B cell (primary cell): Measurements from ENCODE around the gene LHX2. TPM values are rescaled to one million over a fixed set of nuclear protein-coding genes. Genes with fewer than 3 reads are reported as not detected.

ENCODE experiments used
- ATAC-seq: fragments of 200-7000 bp; cut with Tn5 transposase; one replicate; pipeline ENCODE4 v1.10.0; 2021; ENCODE audit warnings: low read depth, mild to moderate bottlenecking, moderate number of reproducible peaks, moderate library complexity
- CTCF ChIA-PET: fragments of 350-600 bp; sonication (Branson Sonifier 250); formaldehyde crosslinking; loops from one replicate; lab custom pipeline; 2021; ENCODE audit warnings: antibody characterized with exemption, inconsistent platforms; lab: Charles Lee
- POLR2A ChIA-PET: fragments of 350-600 bp; sonication (Branson Sonifier 250); formaldehyde crosslinking; loops from one replicate; lab custom pipeline; 2021; ENCODE audit warnings: antibody characterized with exemption; lab: Charles Lee
- DNase-seq: peaks from one replicate; pipeline ENCODE4 v3.0.0; 2013
- H2AFZ ChIP-seq: 2 replicates; pipeline ENCODE4 v1.6.1; 2012; ENCODE audit warnings: mild to moderate bottlenecking, low read depth, low read length; ENCODE audit not compliant: insufficient read depth, poor library complexity, severe bottlenecking
- H3K27ac ChIP-seq, 2 donors: 1 replicate in 1 of 2; 2 replicates in 1 of 2; pipeline ENCODE4 v1.5.1; 2012 to 2013; ENCODE audit warnings: low read length in 2 of 2, mild to moderate bottlenecking in 2 of 2, moderate library complexity in 1 of 2
- H3K27me3 ChIP-seq, 4 experiments: fragments of 200-600 bp in 1 of 4; sonication (generic) in 1 of 4; replicated peaks in 1 of 4; 1 replicate in 2 of 4; 2 replicates in 2 of 4; pipeline versions ENCODE4 v1.6.1 to v1.7.0; 2013 to 2016; ENCODE audit warnings: low read length in 3 of 4, mild to moderate bottlenecking in 2 of 4, mixed read lengths in 1 of 4, moderate library complexity in 1 of 4; ENCODE audit not compliant: insufficient read depth in 4 of 4, control insufficient read depth in 3 of 4; ENCODE audit errors: control extremely low read depth in 1 of 4
- H3K36me3 ChIP-seq, 2 experiments: replicated peaks in 1 of 2; 1 replicate in 1 of 2; 2 replicates in 1 of 2; pipeline versions ENCODE4 v1.6.1 to v1.7.1; 2013; ENCODE audit warnings: low read length in 1 of 2; ENCODE audit not compliant: insufficient read depth in 2 of 2, control insufficient read depth in 1 of 2; ENCODE audit errors: control extremely low read depth in 1 of 2, extremely low read depth in 1 of 2
- H3K4me1 ChIP-seq, 2 donors: fragments of 200-600 bp in 1 of 2; sonication (generic) in 1 of 2; 1 replicate in 1 of 2; 2 replicates in 1 of 2; pipeline versions ENCODE4 v1.5.1 to v1.6.1; 2013 to 2017; ENCODE audit warnings: low read length in 2 of 2; ENCODE audit not compliant: control insufficient read depth in 2 of 2, insufficient read depth in 2 of 2
- H3K4me2 ChIP-seq: replicated peaks from 2 replicates; pipeline ENCODE3; 2012; ENCODE audit warnings: mild to moderate bottlenecking, low read depth, low read length; ENCODE audit not compliant: poor library complexity, severe bottlenecking
- H3K4me3 ChIP-seq, 5 experiments: fragments of 200-600 bp in 1 of 5; sonication (generic) in 1 of 5; 1 replicate in 3 of 5; 2 replicates in 2 of 5; pipeline versions ENCODE4 v1.5.1 to v1.7.0; 2011 to 2016; ENCODE audit warnings: low read length in 4 of 5, mild to moderate bottlenecking in 4 of 5, low read depth in 2 of 5, control low read depth in 1 of 5, moderate library complexity in 1 of 5; ENCODE audit not compliant: insufficient read depth in 1 of 5; ENCODE audit errors: control extremely low read depth in 1 of 5, extremely low read depth in 1 of 5
- H3K79me2 ChIP-seq: fragments of 200-600 bp; sonication (generic); one replicate; pipeline ENCODE4 v1.6.0; 2016; ENCODE audit warnings: low read length; ENCODE audit not compliant: control insufficient read depth, insufficient read depth
- H3K9ac ChIP-seq: fragments of 200-600 bp; sonication (generic); 2 replicates; pipeline ENCODE4 v1.6.1; 2017; ENCODE audit warnings: mild to moderate bottlenecking, low read length, moderate library complexity
- H3K9me3 ChIP-seq, 3 donors: one replicate each; pipeline versions ENCODE4 v1.6.1 to v1.7.1; 2013; ENCODE audit warnings: low read length in 2 of 3; ENCODE audit not compliant: control insufficient read depth in 2 of 3, insufficient read depth in 1 of 3; ENCODE audit errors: control extremely low read depth in 1 of 3
- H4K20me1 ChIP-seq: 2 replicates; pipeline ENCODE4 v1.6.0; 2012; ENCODE audit warnings: mild to moderate bottlenecking, low read length; ENCODE audit not compliant: insufficient read depth, control insufficient read depth, poor library complexity, severe bottlenecking
- H3K27ac Mint-ChIP-seq: one replicate; pipeline ENCODE4 v1.8.0; 2021; ENCODE audit warnings: mixed read lengths
- H3K27me3 Mint-ChIP-seq: one replicate; pipeline ENCODE4 v1.8.0; 2021; ENCODE audit warnings: mixed read lengths
- H3K4me1 Mint-ChIP-seq: one replicate; pipeline ENCODE4 v1.8.0; 2021; ENCODE audit warnings: mixed read lengths
- H3K4me3 Mint-ChIP-seq: one replicate; pipeline ENCODE4 v1.8.0; 2021; ENCODE audit warnings: mixed read lengths
- H3K9me3 Mint-ChIP-seq: one replicate; pipeline ENCODE4 v1.8.0; 2022; ENCODE audit warnings: mixed read lengths; ENCODE audit not compliant: insufficient read depth
- EZH2 ChIP-seq: IDR thresholded peaks from 2 replicates; pipeline ENCODE4 v1.6.1; 2012; ENCODE audit warnings: borderline replicate concordance, low read depth, mild to moderate bottlenecking, moderate library complexity, low read length; ENCODE audit not compliant: insufficient read depth, poor library complexity, severe bottlenecking
- WGBS: methylation state at CpG from one replicate; pipeline ENCODE4 v1.1.5; 2013; ENCODE audit warnings: missing lambda C conversion rate; ENCODE audit not compliant: insufficient coverage; 5-methylcytosine and 5-hydroxymethylcytosine counted together
- intact Hi-C: fragments of 100-400 bp; cut with micrococcal nuclease; formaldehyde crosslinking; loops from one replicate; pipeline ENCODE4 v1.10.0; 2022
- polyA minus RNA-seq: library from RNA; depleted of rRNA, polyadenylated mRNA; stranded (reverse); fragments of >200 nt; gene quantifications from 2 replicates; pipeline ENCODE4 v1.2.3, GENCODE V29; 2012
- polyA plus RNA-seq: library from polyadenylated mRNA; depleted of rRNA; stranded (reverse); fragments of >200 nt; gene quantifications from 2 replicates; pipeline ENCODE4 v1.2.3, GENCODE V29; 2012
- total RNA-seq, 2 donors: library from RNA; stranded (reverse); fragments of 120-200 nt in 1 of 2; gene quantifications; 1 replicate in 1 of 2; 2 replicates in 1 of 2; pipeline versions ENCODE4 v1.2.3 to v1.2.4, GENCODE V29; 2013 to 2022
- TF ChIP-seq, protein P1 (sequence below): fragments of 200-600 bp; IDR thresholded peaks from one replicate; pipeline ENCODE4 v1.8.0; 2022; ENCODE audit warnings: antibody characterized with exemption, mild to moderate bottlenecking

Gene LHX2
- total RNA-seq (0.49 TPM in 1 of 2 replicates, not detected in the other), polyA plus RNA-seq (0.66 TPM in 1 of 2 replicates, not detected in the other), polyA minus RNA-seq (not detected in 2 replicates)
- not detected for total RNA-seq (2013)

GRCh38 chr9:124011460-124012301, at the start of gene LHX2:
TSS of gene LHX2 (plus strand) at chr9:124011768. CDS start at chr9:124012349, 581 bp downstream.
- H3K4me1 ChIP-seq = peaks cover 79 to 93% of the 10 kb centered on the region in 2 donors
- H3K4me3 ChIP-seq = peak within 1 kb of the TSS in 4 of 5 experiments; percentile 25 to 47 (median 40)
- Mint-ChIP-seq H3K4me3 (peak within 1 kb of the TSS; percentile 76), H3K27ac (peak within 1 kb of the TSS; percentile 41), H3K27me3 (peaks cover 61% of the 10 kb centered on the region), H3K9me3 (no peaks in the 10 kb centered on the region), H3K4me1 (peaks cover 56% of the 10 kb centered on the region)
- no peaks in the 10 kb centered on the region for H3K79me2 ChIP-seq
- H4K20me1 ChIP-seq = no peaks in the 10 kb centered on the region
- POLR2A ChIA-PET = interaction anchor here (0.6 kb wide), 1 partner anchor 390 kb away, joined by 5 read pairs; no protein-coding TSS in a partner anchor
- ATAC-seq = peak; percentile 45
- no peaks in the 10 kb centered on the region for H3K36me3 ChIP-seq
- H2AFZ ChIP-seq = peak within 1 kb of the TSS; percentile 48
- intact Hi-C loops = no loop called here
- peak; percentile 63 for TF ChIP-seq EZH2
- TF ChIP-seq, protein P1, sequence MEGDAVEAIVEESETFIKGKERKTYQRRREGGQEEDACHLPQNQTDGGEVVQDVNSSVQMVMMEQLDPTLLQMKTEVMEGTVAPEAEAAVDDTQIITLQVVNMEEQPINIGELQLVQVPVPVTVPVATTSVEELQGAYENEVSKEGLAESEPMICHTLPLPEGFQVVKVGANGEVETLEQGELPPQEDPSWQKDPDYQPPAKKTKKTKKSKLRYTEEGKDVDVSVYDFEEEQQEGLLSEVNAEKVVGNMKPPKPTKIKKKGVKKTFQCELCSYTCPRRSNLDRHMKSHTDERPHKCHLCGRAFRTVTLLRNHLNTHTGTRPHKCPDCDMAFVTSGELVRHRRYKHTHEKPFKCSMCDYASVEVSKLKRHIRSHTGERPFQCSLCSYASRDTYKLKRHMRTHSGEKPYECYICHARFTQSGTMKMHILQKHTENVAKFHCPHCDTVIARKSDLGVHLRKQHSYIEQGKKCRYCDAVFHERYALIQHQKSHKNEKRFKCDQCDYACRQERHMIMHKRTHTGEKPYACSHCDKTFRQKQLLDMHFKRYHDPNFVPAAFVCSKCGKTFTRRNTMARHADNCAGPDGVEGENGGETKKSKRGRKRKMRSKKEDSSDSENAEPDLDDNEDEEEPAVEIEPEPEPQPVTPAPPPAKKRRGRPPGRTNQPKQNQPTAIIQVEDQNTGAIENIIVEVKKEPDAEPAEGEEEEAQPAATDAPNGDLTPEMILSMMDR = no peak
- H3K27ac ChIP-seq = no peak within 1 kb of the TSS
- H3K9me3 ChIP-seq = peaks cover 4 to 82% (median 20%) of the 10 kb centered on the region in 3 donors
- peak within 1 kb of the TSS; percentile 46 for H3K9ac ChIP-seq
- H3K4me2 ChIP-seq = peak within 1 kb of the TSS; percentile 87
- WGBS = 5% methylated on average over 95 of the region's 95 CpGs
- DNase-seq = peak; percentile 62
- peaks cover 0 to 97% (median 78%) of the 10 kb centered on the region in 4 experiments for H3K27me3 ChIP-seq
- CTCF ChIA-PET = interaction anchor here (1.0 to 1.1 kb wide), 2 partner anchors 11 to 29 kb away, joined by 3 read pairs; no protein-coding TSS in a partner anchor

GRCh38 chr9:123964761-123965160, 46.8 kb upstream of the LHX2 start:
- no peaks in the 10 kb centered on the region for H4K20me1 ChIP-seq
- Mint-ChIP-seq H3K27me3 (peaks cover 44% of the 10 kb centered on the region), H3K4me1 (peaks cover 13% of the 10 kb centered on the region), H3K27ac (no peak overlapping the region), H3K9me3 (no peaks in the 10 kb centered on the region), H3K4me3 (no peak overlapping the region)
- peaks cover 0 to 3% (median 0%) of the 10 kb centered on the region in 3 donors for H3K9me3 ChIP-seq
- CTCF ChIA-PET = no interaction called here
- POLR2A ChIA-PET = no interaction called here
- H3K4me2 ChIP-seq = peak overlapping the region; percentile 22
- ATAC-seq (no peak), DNase-seq (peak; percentile 28)
- H3K4me3 ChIP-seq = no peak overlapping the region
- 3% methylated on average over 11 of the region's 12 CpGs for WGBS
- intact Hi-C loops = no loop called here
- H2AFZ ChIP-seq = peak overlapping the region; percentile 56
- TF ChIP-seq, protein P1 = no peak
- no peak for TF ChIP-seq EZH2
- H3K27ac ChIP-seq = no peak overlapping the region
- H3K36me3 ChIP-seq = no peaks in the 10 kb centered on the region
- peaks cover 0 to 12% (median 2%) of the 10 kb centered on the region in 4 experiments for H3K27me3 ChIP-seq
- H3K79me2 ChIP-seq = no peaks in the 10 kb centered on the region
- no peak overlapping the region for H3K9ac ChIP-seq
- peaks cover 7 to 8% of the 10 kb centered on the region in 2 donors for H3K4me1 ChIP-seq
